ENCODE results near the gene UCP2.

- no peak for TF ChIP-seq CTCF (IDR thresholded peaks at IDR 0.05)
- no peak for TF ChIP-seq EZH2 (IDR thresholded peaks at IDR 0.05)
- TF ChIP-seq EZH2phosphoT487 (IDR thresholded peaks at IDR 0.05): no peak
Observed at GRCh38 chr11:74009230-74009547, 26.5 kb upstream of the UCP2 start.

All from neural progenitor cell (in vitro differentiated cells).